Kidney (tissue), 14 donors: Measurements from ENCODE around the gene TGFBR2. TPM values are rescaled to one million over a fixed set of nuclear protein-coding genes. Genes with fewer than 3 reads are reported as not detected.
A peak's percentile ranks its signal among the peaks of the same experiment; 100 is the strongest.

Source experiments
- DNase-seq, 5 donors: peaks; one replicate each; pipeline ENCODE4 v3.0.0-alpha.2; 2013 to 2020
- FAIRE-seq: peaks from 2 replicates; lab custom pipeline; 2012; peaks lifted over from hg19 to GRCh38; lab: Jason Lieb, UNC
- H3K27ac ChIP-seq, 2 donors: one replicate each; pipeline ENCODE4 v1.7.0; 2013; ENCODE audit warnings: low read depth in 2 of 2, low read length in 2 of 2, inconsistent platforms in 1 of 2
- H3K27me3 ChIP-seq: one replicate; pipeline ENCODE4 v1.7.1; 2013; ENCODE audit warnings: low read length, inconsistent platforms; ENCODE audit not compliant: control insufficient read depth, insufficient read depth
- H3K36me3 ChIP-seq, 3 donors: one replicate each; pipeline versions ENCODE4 v1.7.0 to v1.7.1; 2013; ENCODE audit warnings: low read length in 3 of 3, control low read depth in 1 of 3, inconsistent platforms in 1 of 3; ENCODE audit not compliant: insufficient read depth in 3 of 3, control insufficient read depth in 2 of 3
- H3K4me1 ChIP-seq, 3 donors: one replicate each; pipeline versions ENCODE4 v1.7.0 to v1.7.1; 2013; ENCODE audit warnings: low read length in 3 of 3, inconsistent platforms in 1 of 3, low read depth in 1 of 3; ENCODE audit not compliant: control insufficient read depth in 2 of 3, insufficient read depth in 2 of 3
- H3K4me3 ChIP-seq, 3 donors: one replicate each; pipeline versions ENCODE4 v1.7.0 to v1.8.1; 2013; ENCODE audit warnings: low read length in 3 of 3, control low read depth in 1 of 3, inconsistent platforms in 1 of 3
- H3K9ac ChIP-seq, 3 donors: one replicate each; pipeline versions ENCODE4 v1.7.0 to v1.7.1; 2013; ENCODE audit warnings: low read length in 3 of 3, control low read depth in 1 of 3, inconsistent platforms in 1 of 3
- H3K9me3 ChIP-seq, 3 donors: one replicate each; pipeline versions ENCODE4 v1.7.0 to v1.7.1; 2013; ENCODE audit warnings: low read length in 3 of 3, control low read depth in 1 of 3, inconsistent platforms in 1 of 3; ENCODE audit not compliant: control insufficient read depth in 2 of 3, insufficient read depth in 1 of 3
- CTCF ChIP-seq: IDR thresholded peaks from 3 replicates; pipeline ENCODE4 v1.5.1; 2012; ENCODE audit warnings: mild to moderate bottlenecking, moderate library complexity, borderline replicate concordance; ENCODE audit not compliant: insufficient read depth; ENCODE audit errors: extremely low read depth
- intact Hi-C: fragments of 100-400 bp; cut with DNase I; formaldehyde crosslinking; loops from one replicate; pipeline ENCODE4 v1.11.1; 2022
- polyA plus RNA-seq: library from polyadenylated mRNA; stranded (reverse); fragments of 350-450 nt; fragmentation: Illumina TruSeq; extraction: RNeasy Lipid Tissue Mini Kit (QIAGEN cat#74804); gene quantifications from one replicate; pipeline ENCODE4 v1.2.3, GENCODE V29; 2014; ENCODE audit warnings: low read depth, low replicate concordance; ENCODE audit not compliant: insufficient read depth
- total RNA-seq: library from RNA; stranded (reverse); fragmentation: NEBNext Ultra II Directional; extraction: Animal tissue kit (Norgen Biotek cat#: 25700); gene quantifications from one replicate; pipeline ENCODE4 v1.2.1, GENCODE V29; 2021
- donor health status: control.
- donor health status: control.
- donor health status: control.
- donor health status: control.
- donor health status: control.
- donor health status: DM: yes; HTN: yes; CAD: no.
- donor health status: Normal renal cell carcinoma (clear cell type).

Gene TGFBR2
- total and polyA plus RNA-seq, 2 donors from 2014 or later = 81.8 to 243 TPM

GRCh38 chr3:30602946-30603345 is 3.5 kb upstream of the TGFBR2 start:
- FAIRE-seq = no peak
- intact Hi-C loops = no loop called here

DNA sequence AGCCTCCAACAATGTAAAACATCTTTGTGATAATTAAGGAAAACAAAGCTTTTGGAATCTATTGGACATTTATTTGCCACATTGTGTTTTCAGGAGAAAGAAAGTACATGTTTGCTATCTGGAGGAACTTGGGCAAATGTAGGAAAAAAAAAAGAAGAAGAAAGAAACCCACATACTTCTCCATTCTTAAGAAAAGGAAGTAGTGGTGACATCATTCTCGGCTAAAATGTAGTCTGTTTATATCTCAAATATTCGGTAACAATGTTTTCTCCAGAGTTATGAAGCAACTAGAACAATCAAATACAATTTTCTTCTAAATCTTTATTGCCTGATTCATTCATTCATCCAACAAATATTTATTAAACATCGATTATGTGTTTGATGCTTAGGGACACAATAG is 2.3 kb upstream of the TGFBR2 start:
- DNase-seq = no peak
- no peak overlapping the region for H3K4me3 ChIP-seq
- no peaks in the 10 kb centered on the region for H3K9me3 ChIP-seq
- TF ChIP-seq CTCF = no peak
- no peak overlapping the region for H3K27ac ChIP-seq
- no peaks in the 10 kb centered on the region for H3K27me3 ChIP-seq
- no peaks in the 10 kb centered on the region for H3K36me3 ChIP-seq
- no peak for FAIRE-seq
- intact Hi-C loops = no loop called here
- H3K9ac ChIP-seq = no peak overlapping the region
- H3K4me1 ChIP-seq = peaks cover 0 to 5% (median 0%) of the 10 kb centered on the region in 3 donors

More at GRCh38 chr3:30602946-30603345, 3.5 kb upstream of the TGFBR2 start:
- H3K27ac ChIP-seq = no peak overlapping the region
- no peaks in the 10 kb centered on the region for H3K36me3 ChIP-seq
- no peak for DNase-seq
- TF ChIP-seq CTCF = no peak
- peaks cover 0 to 6% (median under 1%) of the 10 kb centered on the region in 3 donors for H3K4me1 ChIP-seq
- H3K4me3 ChIP-seq = no peak overlapping the region
- no peaks in the 10 kb centered on the region for H3K27me3 ChIP-seq
- no peak overlapping the region for H3K9ac ChIP-seq
- H3K9me3 ChIP-seq = no peaks in the 10 kb centered on the region

DNA sequence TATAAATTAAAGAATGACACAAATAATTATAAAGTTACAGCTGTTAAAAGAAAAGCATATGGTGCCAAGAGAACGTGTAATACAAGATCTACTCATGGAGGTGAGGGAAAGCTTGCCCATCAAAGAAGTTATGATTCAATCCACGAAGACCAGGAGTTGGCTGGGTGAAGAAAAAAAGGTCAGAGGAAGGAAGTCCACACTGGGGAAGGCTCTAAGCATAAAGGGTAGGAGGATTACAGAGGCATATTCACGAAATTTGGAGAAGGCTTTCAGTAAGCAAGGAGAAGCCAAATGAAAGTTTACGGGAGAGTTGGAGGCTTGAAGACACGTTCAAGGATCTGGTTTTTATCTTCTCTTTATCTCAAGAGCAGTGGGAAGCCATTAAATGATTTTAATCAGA is 1.8 kb upstream of the TGFBR2 start:
- intact Hi-C loops = no loop called here
- Histone ChIP-seq H3K36me3 (no peaks in the 10 kb centered on the region), H3K27me3 (no peaks in the 10 kb centered on the region), H3K9ac (no peak overlapping the region), H3K4me1 (peaks cover 0 to 5% (median 0%) of the 10 kb centered on the region in 3 donors), H3K4me3 (no peak overlapping the region), H3K27ac (peak overlapping the region in 1 of 2 donors; percentile 9), H3K9me3 (no peaks in the 10 kb centered on the region)
- TF ChIP-seq CTCF = no peak
- DNase-seq = no peak
- no peak for FAIRE-seq

- Histone ChIP-seq H3K9me3 (no peaks in the 10 kb centered on the region), H3K4me1 (peaks cover 0 to 5% (median 0%) of the 10 kb centered on the region in 3 donors), H3K4me3 (peak overlapping the region in 1 of 3 donors; percentile 91), H3K27ac (peak overlapping the region in 1 of 2 donors; percentile 9), H3K27me3 (no peaks in the 10 kb centered on the region), H3K9ac (no peak overlapping the region), H3K36me3 (no peaks in the 10 kb centered on the region)
- TF ChIP-seq CTCF = no peak
- intact Hi-C loops = no loop called here
- no peak for DNase-seq
- no peak for FAIRE-seq
Measured at GRCh38 chr3:30605005-30605404, 1.4 kb upstream of the TGFBR2 start.
